Fibroblast of lung (primary cell): Measurements from ENCODE around the gene LRIT1. TPM values are rescaled to one million over a fixed set of nuclear protein-coding genes. Genes with fewer than 3 reads are reported as not detected.

Experiments
- DNase-seq, 2 donors: peaks; one replicate each; pipeline versions ENCODE4 v3.0.0 to v3.0.0-alpha.2; 2010; ENCODE audit warnings: low read depth in 2 of 2
- H2AFZ ChIP-seq: 2 replicates; pipeline ENCODE4 v1.5.1; 2012; ENCODE audit warnings: low read length, control low read depth, inconsistent platforms
- H3K27ac ChIP-seq: 2 replicates; pipeline ENCODE4 v1.5.1; 2011; ENCODE audit warnings: low read length, control low read depth; ENCODE audit not compliant: insufficient read depth
- H3K27me3 ChIP-seq: 2 replicates; pipeline ENCODE4 v1.5.1; 2011; ENCODE audit warnings: mild to moderate bottlenecking, low read length; ENCODE audit not compliant: control insufficient read depth, insufficient read depth
- H3K36me3 ChIP-seq: 2 replicates; pipeline ENCODE4 v1.5.1; 2011; ENCODE audit warnings: low read length; ENCODE audit not compliant: control insufficient read depth, insufficient read depth
- H3K4me1 ChIP-seq: 2 replicates; pipeline ENCODE4 v1.5.1; 2011; ENCODE audit warnings: low read length; ENCODE audit not compliant: control insufficient read depth, insufficient read depth; ENCODE audit errors: extremely low read depth
- H3K4me2 ChIP-seq: 2 replicates; pipeline ENCODE4 v1.5.1; 2011; ENCODE audit warnings: low read length, control low read depth; ENCODE audit not compliant: insufficient read depth; ENCODE audit errors: extremely low read depth
- H3K4me3 ChIP-seq, 4 experiments: fragments of 200-600 bp in 1 of 4; sonication (generic) in 1 of 4; replicated peaks in 1 of 4; 2 replicates each; pipeline ENCODE4 v1.5.1; 2011 to 2016; ENCODE audit warnings: low read length in 4 of 4, low read depth in 3 of 4, mild to moderate bottlenecking in 3 of 4, control low read depth in 2 of 4, inconsistent platforms in 1 of 4, mixed read lengths in 1 of 4; ENCODE audit not compliant: insufficient read depth in 1 of 4; ENCODE audit errors: control extremely low read depth in 1 of 4
- H3K79me2 ChIP-seq: 2 replicates; pipeline ENCODE4 v1.5.1; 2012; ENCODE audit warnings: mild to moderate bottlenecking, low read length, inconsistent platforms; ENCODE audit not compliant: control insufficient read depth, insufficient read depth
- H3K9ac ChIP-seq: 2 replicates; pipeline ENCODE4 v1.5.1; 2011; ENCODE audit warnings: mild to moderate bottlenecking, low read length, control low read depth; ENCODE audit not compliant: insufficient read depth
- H3K9me3 ChIP-seq: 2 replicates; pipeline ENCODE4 v1.5.1; 2012; ENCODE audit warnings: low read depth, low read length; ENCODE audit not compliant: control insufficient read depth, insufficient read depth
- H4K20me1 ChIP-seq: 2 replicates; pipeline ENCODE4 v1.5.1; 2011; ENCODE audit warnings: low read length; ENCODE audit not compliant: control insufficient read depth, insufficient read depth; ENCODE audit errors: extremely low read depth
- EZH2 ChIP-seq: IDR thresholded peaks from 2 replicates; pipeline ENCODE4 v1.5.1; 2012; ENCODE audit warnings: low read length, control low read depth, mild to moderate bottlenecking; ENCODE audit errors: missing control alignments
- polyA plus RNA-seq, 2 donors: library from polyadenylated mRNA; depleted of rRNA in 1 of 2; stranded (reverse) in 1 of 2; unstranded in 1 of 2; fragments of >200 nt; gene quantifications; 2 replicates each; pipeline ENCODE4 v1.2.1, GENCODE V29; 2011 to 2012; ENCODE audit warnings: missing spikeins in 1 of 2
- total RNA-seq: library from RNA; depleted of rRNA; stranded (reverse); fragments of >200 nt; gene quantifications from 2 replicates; pipeline ENCODE4 v1.2.1, GENCODE V29; 2014
- TF ChIP-seq, protein P1 (sequence below), 2 donors: IDR thresholded peaks in 1 of 2; conservative IDR thresholded peaks in 1 of 2; 1 replicate in 1 of 2; 2 replicates in 1 of 2; pipeline ENCODE4 v1.5.1; 2011 to 2012; ENCODE audit warnings: low read length in 2 of 2, control low read depth in 1 of 2, inconsistent platforms in 1 of 2, low read depth in 1 of 2, mild to moderate bottlenecking in 1 of 2

Gene LRIT1
- total and polyA plus RNA-seq, 2 donors (not counting 1 experiment from before 2014, with no cell fraction given): not detected

DNA sequence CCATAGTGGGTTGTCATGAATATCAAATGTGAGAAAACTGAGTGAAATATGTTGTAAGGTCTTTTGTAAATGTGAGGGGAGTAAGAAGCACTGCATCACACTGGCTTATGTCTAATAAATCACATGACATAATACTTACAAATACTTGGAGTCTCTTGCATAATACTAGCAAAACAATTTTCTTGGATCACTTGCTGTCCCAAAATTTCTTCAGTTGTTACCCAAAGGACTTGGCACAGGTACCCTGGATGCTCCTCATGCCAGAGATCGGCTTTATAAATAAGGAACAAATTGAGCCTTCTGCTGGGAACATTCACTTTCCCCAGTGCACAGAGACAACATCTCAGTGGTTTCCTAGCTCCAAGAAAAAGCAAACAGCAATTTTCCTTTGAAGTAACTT, 11.0 kb downstream of the LRIT1 start:
- no peak overlapping the region for H3K4me2 ChIP-seq
- TF ChIP-seq, protein P1, sequence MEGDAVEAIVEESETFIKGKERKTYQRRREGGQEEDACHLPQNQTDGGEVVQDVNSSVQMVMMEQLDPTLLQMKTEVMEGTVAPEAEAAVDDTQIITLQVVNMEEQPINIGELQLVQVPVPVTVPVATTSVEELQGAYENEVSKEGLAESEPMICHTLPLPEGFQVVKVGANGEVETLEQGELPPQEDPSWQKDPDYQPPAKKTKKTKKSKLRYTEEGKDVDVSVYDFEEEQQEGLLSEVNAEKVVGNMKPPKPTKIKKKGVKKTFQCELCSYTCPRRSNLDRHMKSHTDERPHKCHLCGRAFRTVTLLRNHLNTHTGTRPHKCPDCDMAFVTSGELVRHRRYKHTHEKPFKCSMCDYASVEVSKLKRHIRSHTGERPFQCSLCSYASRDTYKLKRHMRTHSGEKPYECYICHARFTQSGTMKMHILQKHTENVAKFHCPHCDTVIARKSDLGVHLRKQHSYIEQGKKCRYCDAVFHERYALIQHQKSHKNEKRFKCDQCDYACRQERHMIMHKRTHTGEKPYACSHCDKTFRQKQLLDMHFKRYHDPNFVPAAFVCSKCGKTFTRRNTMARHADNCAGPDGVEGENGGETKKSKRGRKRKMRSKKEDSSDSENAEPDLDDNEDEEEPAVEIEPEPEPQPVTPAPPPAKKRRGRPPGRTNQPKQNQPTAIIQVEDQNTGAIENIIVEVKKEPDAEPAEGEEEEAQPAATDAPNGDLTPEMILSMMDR (conservative IDR thresholded peaks at IDR 0.05 in 1 of 2, IDR thresholded peaks at IDR 0.05 in 1 of 2; ENCODE audit: low read depth in 1 of 2, low read length in 2 of 2): no peak
- no peak for TF ChIP-seq EZH2
- DNase-seq: no peak
- H3K9ac ChIP-seq: no peak overlapping the region
- no peak overlapping the region for H3K4me3 ChIP-seq
- H3K79me2 ChIP-seq: no peaks in the 10 kb centered on the region
- H2AFZ ChIP-seq: no peak overlapping the region
- no peaks in the 10 kb centered on the region for H3K27me3 ChIP-seq
- H4K20me1 ChIP-seq: no peaks in the 10 kb centered on the region
- no peaks in the 10 kb centered on the region for H3K4me1 ChIP-seq
- no peaks in the 10 kb centered on the region for H3K9me3 ChIP-seq
- no peaks in the 10 kb centered on the region for H3K36me3 ChIP-seq
- H3K27ac ChIP-seq: no peak overlapping the region

DNA sequence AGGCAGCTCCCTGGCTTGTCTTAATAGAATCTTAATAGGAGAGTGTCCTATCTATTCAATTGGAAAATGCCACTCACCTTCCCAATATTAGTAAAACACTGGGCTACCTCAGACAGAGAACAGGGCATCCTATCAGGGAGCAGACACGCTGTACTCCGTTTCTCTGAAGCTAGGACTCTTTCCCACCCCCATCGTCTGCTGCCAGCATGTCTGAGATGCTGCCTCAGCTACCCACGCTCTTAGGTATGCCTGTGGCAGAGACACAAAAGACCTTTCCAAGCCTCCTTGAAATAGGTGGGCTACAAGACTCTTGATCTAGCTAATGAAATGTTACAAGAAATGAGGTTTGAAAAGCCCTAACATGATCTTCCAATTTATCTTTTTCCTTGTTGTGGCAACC, 13.5 kb downstream of the LRIT1 start:
- H4K20me1 ChIP-seq: no peaks in the 10 kb centered on the region
- H3K27ac ChIP-seq: no peak overlapping the region
- no peaks in the 10 kb centered on the region for H3K79me2 ChIP-seq
- H3K36me3 ChIP-seq: no peaks in the 10 kb centered on the region
- H3K4me3 ChIP-seq: no peak overlapping the region
- H3K27me3 ChIP-seq: no peaks in the 10 kb centered on the region
- no peaks in the 10 kb centered on the region for H3K4me1 ChIP-seq
- DNase-seq: no peak
- no peak overlapping the region for H3K4me2 ChIP-seq
- H3K9ac ChIP-seq: no peak overlapping the region
- no peak overlapping the region for H2AFZ ChIP-seq
- H3K9me3 ChIP-seq: no peaks in the 10 kb centered on the region
- no peak for TF ChIP-seq EZH2
- TF ChIP-seq, protein P1 (conservative IDR thresholded peaks at IDR 0.05 in 1 of 2, IDR thresholded peaks at IDR 0.05 in 1 of 2; ENCODE audit: low read depth in 1 of 2, low read length in 2 of 2): no peak

DNA sequence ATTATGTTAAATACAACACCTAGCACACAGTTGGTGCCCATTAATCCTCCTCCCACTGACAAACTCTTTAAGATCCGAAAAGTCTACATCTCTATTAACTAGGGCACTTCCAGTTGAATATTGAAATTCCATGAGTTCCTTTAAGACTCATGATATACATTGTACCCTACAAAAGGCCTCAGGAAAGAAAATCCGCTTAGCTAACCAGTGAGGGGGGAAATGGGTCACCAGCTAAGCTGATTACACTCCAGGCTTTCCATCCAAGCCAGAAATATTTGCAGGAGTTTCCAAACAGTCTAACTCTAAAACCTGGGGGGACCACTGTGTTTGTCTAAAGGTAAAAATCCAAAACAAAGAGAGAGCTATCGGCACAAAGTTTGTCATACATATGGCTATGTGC, 14.7 kb downstream of the LRIT1 start:
- H3K4me2 ChIP-seq: no peak overlapping the region
- H3K36me3 ChIP-seq: no peaks in the 10 kb centered on the region

More for the DNA sequence above, 14.7 kb downstream of the LRIT1 start:
- Histone ChIP-seq H3K9ac (no peak overlapping the region), H4K20me1 (no peaks in the 10 kb centered on the region), H3K79me2 (no peaks in the 10 kb centered on the region), H3K4me1 (no peaks in the 10 kb centered on the region), H3K4me3 (no peak overlapping the region), H2AFZ (no peak overlapping the region), H3K27ac (no peak overlapping the region), H3K27me3 (no peaks in the 10 kb centered on the region), H3K9me3 (no peaks in the 10 kb centered on the region)
- TF ChIP-seq, protein P1 (conservative IDR thresholded peaks at IDR 0.05 in 1 of 2, IDR thresholded peaks at IDR 0.05 in 1 of 2; ENCODE audit: low read depth in 1 of 2, low read length in 2 of 2): no peak
- no peak for TF ChIP-seq EZH2
- no peak for DNase-seq
